Esophagus (tissue), 2 donors: Measurements from ENCODE around the gene ZFP3. TPM values are rescaled to one million over a fixed set of nuclear protein-coding genes. Genes with fewer than 3 reads are reported as not detected.
"Not testable (repeated sequence)": the region's sequence is repeated elsewhere in the genome, so short reads cannot be mapped to it uniquely, and the experiment has no call there.

Source experiments
- H3K27ac ChIP-seq, 2 donors: one replicate each; pipeline ENCODE4 v1.5.1; 2013; ENCODE audit warnings: low read depth in 2 of 2, mild to moderate bottlenecking in 2 of 2, inconsistent platforms in 1 of 2, low read length in 1 of 2, moderate library complexity in 1 of 2
- H3K27me3 ChIP-seq, 2 donors: one replicate each; pipeline ENCODE4 v1.6.1; 2013; ENCODE audit warnings: low read length in 2 of 2, control low read depth in 1 of 2, mild to moderate bottlenecking in 1 of 2; ENCODE audit not compliant: insufficient read depth in 2 of 2, control insufficient read depth in 1 of 2
- H3K36me3 ChIP-seq, 2 donors: one replicate each; pipeline ENCODE4 v1.6.1; 2013; ENCODE audit warnings: low read length in 1 of 2; ENCODE audit not compliant: control insufficient read depth in 2 of 2, insufficient read depth in 2 of 2
- H3K4me1 ChIP-seq, 2 donors: one replicate each; pipeline ENCODE4 v1.6.1; 2013; ENCODE audit warnings: low read length in 1 of 2; ENCODE audit not compliant: control insufficient read depth in 2 of 2, insufficient read depth in 2 of 2
- H3K4me3 ChIP-seq, 2 donors: one replicate each; pipeline ENCODE4 v1.5.1; 2013; ENCODE audit warnings: low read length in 2 of 2, mild to moderate bottlenecking in 2 of 2, low read depth in 1 of 2, moderate library complexity in 1 of 2
- H3K9me3 ChIP-seq, 2 donors: one replicate each; pipeline ENCODE4 v1.6.1; 2013; ENCODE audit warnings: mild to moderate bottlenecking in 2 of 2, low read depth in 1 of 2, low read length in 1 of 2, moderate library complexity in 1 of 2; ENCODE audit not compliant: control insufficient read depth in 2 of 2, insufficient read depth in 1 of 2
- WGBS, 2 donors: extraction: QIAGEN DNeasy Blood & Tissue Kit; methylation state at CpG; one replicate each; pipeline ENCODE4 v1.1.7; 2013; 5-methylcytosine and 5-hydroxymethylcytosine counted together
- polyA plus RNA-seq, 2 donors: library from polyadenylated mRNA; stranded (reverse); fragments of 200-250 nt; gene quantifications; one replicate each; pipeline ENCODE4 v1.2.3, GENCODE V29; 2013
- donor health status: healthy with polysubstance abuse.
- donor health status: Bipolar disorder and iron deficiency.

Gene ZFP3
- polyA plus RNA-seq, 2 donors = 1.5 to 1.8 TPM

- not testable (repeated sequence) for H3K4me3 ChIP-seq, H3K27ac ChIP-seq, H3K36me3 ChIP-seq, H3K4me1 ChIP-seq, H3K27me3 ChIP-seq, H3K9me3 ChIP-seq
- WGBS, 2 donors = 73 to 81% methylated on average over 8 of the region's 8 CpGs
These were observed 57.0 kb downstream of the ZFP3 start for GRCh38 chr17:5135131-5135712.

- Histone ChIP-seq H3K27me3 (no peaks in the 10 kb centered on the region), H3K36me3 (no peaks in the 10 kb centered on the region), H3K4me3 (no peak overlapping the region), H3K27ac (no peak overlapping the region), H3K9me3 (no peaks in the 10 kb centered on the region), H3K4me1 (no peaks in the 10 kb centered on the region)
- 81 to 88% methylated on average over 14 of the region's 14 CpGs for WGBS, 2 donors
These were observed 57.7 kb downstream of the ZFP3 start for GRCh38 chr17:5135726-5136579.

DNA sequence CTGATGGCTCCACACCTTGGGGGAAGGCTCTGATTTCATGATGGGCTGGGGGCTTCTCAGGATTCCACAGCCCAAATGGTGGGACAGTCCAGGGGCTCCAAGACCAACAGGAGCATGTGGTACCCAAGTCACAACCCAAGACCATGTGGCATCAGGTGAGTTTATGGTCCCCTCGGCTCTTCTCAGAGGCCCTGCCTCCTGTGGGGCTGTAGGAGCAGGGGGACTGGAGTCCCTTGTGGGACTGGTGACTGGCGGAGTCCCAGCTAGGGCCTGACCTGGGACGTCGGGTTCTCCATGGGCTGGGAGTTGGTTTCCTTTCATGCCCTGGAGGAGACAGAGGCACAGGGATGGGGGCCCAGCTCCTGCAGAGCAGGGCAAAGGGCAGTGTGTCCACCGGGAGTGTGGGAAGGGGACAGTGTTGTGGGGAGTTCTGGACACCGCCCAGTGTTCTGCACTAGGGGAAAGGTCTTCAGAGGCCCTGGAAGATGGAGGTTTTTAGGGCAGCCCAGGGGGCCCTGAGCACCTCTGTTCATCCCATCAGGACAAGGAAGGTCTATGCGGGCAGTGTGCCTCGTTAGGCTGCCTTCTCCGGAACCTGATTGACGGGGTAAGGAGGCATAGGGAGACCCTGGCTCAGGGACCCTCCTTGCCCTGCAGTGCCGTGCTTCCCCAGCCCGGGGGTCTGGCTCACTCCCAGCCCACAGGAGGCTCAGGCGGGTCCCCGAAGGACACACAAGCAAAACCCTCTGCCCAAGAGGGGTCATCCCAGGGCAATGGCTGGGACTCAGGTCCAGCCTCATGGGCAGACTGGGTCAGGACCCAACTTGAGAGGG lies 58.5 kb downstream of the ZFP3 start:
- not testable (repeated sequence) for H3K36me3 ChIP-seq, H3K27me3 ChIP-seq, H3K4me3 ChIP-seq, H3K27ac ChIP-seq, H3K9me3 ChIP-seq, H3K4me1 ChIP-seq
- 82 to 88% methylated on average over 14 of the region's 14 CpGs for WGBS, 2 donors

DNA sequence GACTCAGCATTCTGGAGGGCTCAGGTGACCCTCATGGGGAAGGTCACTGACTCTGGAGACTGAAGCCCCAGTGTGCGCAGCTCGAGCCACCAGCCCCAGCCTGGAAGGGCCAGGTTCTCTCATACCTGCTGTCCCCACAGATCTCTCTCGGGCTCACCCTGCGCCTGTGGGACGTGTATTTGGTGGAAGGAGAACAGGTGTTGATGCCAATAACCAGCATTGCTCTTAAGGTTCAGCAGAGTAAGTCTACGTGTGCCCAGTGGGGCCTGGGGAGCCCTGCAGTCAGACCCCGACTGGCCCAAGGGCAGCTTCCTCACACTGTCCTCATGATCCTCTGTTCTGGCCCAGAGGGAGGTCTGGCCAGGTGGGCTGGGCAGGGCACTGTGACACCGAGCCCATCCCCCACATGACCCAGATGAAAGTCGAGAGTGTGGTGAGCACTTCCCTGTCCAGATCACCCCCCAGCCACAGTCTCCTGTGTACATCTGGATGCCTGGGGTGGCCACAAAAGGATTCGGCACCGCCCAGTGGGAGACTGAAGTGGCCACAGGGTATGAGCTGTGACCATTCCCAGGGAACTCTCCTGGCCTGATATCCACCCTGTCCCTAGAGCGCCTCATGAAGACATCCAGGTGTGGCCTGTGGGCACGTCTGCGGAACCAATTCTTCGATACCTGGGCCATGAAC lies 59.4 kb downstream of the ZFP3 start:
- 82 to 86% methylated on average over 15 of the region's 15 CpGs for WGBS, 2 donors
- not testable (repeated sequence) for H3K27me3 ChIP-seq, H3K36me3 ChIP-seq, H3K9me3 ChIP-seq, H3K27ac ChIP-seq, H3K4me3 ChIP-seq, H3K4me1 ChIP-seq

- H3K9me3 ChIP-seq, H3K4me1 ChIP-seq, H3K4me3 ChIP-seq, H3K27me3 ChIP-seq, H3K36me3 ChIP-seq, H3K27ac ChIP-seq: not testable (repeated sequence)
- WGBS, 2 donors = 94% methylated on average over 8 to 9 of the region's 9 CpGs
These were observed 59.9 kb downstream of the ZFP3 start for GRCh38 chr17:5138198-5138544.

DNA sequence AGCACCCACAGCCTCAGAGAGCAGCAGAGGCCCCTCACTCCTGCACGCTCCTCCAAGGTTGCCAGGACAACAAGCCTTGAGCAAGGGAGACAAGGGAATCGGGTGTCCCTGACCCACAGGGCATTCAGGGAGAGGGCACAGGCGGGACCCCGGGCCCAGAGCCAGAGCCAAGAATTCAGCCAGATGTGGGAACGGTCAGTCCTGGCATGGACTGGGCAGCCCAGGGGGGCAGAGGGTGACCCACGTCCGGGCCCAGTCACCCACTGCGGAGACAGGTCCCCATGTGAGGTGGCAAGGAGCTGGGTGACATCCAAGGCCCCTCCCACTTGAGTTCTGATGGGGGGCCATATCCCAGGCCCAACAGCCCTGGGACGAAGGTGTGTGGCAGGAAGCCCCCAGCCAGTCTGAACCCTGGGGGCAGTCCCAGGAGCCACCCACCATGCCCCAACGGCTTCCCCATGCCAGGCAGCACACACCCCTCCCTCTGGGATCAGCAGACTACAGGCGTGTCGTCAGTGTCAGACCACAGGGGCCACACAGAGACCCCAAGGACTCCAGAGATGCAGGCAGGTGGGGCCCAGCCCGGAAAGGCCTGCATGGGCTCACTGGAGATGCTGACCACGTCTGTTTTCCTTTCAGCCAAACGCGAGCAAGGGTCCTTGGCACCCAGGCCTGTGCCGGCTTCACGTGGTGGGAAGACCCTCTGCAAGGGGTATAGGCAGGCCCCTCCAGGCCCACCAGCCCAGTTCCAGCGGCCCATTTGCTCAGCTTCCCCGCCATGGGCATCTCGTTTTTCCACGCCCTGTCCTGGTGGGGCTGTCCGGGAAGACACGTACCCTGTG lies 60.6 kb downstream of the ZFP3 start:
- WGBS, 2 donors = 87 to 90% methylated on average over 24 of the region's 24 CpGs
- H3K4me3 ChIP-seq = no peak overlapping the region

GRCh38 chr17:5139458-5139732 lies 61.1 kb downstream of the ZFP3 start:
- Histone ChIP-seq H3K27ac (no peak overlapping the region), H3K27me3 (no peaks in the 10 kb centered on the region), H3K4me1 (no peaks in the 10 kb centered on the region), H3K36me3 (no peaks in the 10 kb centered on the region), H3K9me3 (no peaks in the 10 kb centered on the region), H3K4me3 (no peak overlapping the region)
- 82 to 92% methylated on average over 5 of the region's 5 CpGs for WGBS, 2 donors

More for the DNA sequence above, 60.6 kb downstream of the ZFP3 start:
- H3K36me3 ChIP-seq = no peaks in the 10 kb centered on the region
- no peak overlapping the region for H3K27ac ChIP-seq
- no peaks in the 10 kb centered on the region for H3K27me3 ChIP-seq
- H3K9me3 ChIP-seq = no peaks in the 10 kb centered on the region
- no peaks in the 10 kb centered on the region for H3K4me1 ChIP-seq

DNA sequence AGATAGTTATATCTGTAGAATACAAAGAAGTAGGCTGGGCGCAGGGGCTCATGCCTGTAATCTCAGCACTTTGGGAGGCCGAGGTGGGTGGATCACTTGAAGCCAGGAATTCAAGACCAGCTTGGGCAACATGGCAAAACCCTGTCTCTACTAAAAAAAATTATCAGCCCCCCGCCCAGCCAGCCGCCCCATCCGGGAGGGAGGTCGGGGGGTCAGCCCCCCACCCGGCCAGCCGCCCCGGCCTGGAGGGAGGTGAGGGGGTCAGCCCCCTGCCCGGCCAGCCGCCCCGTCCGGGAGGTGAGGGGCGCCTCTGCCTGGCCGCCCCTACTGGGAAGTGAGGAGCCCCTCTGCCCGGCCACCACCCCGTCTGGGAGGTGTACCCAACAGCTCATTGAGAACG lies 64.6 kb downstream of the ZFP3 start:
- H3K27me3 ChIP-seq, H3K9me3 ChIP-seq, H3K36me3 ChIP-seq, H3K4me1 ChIP-seq, H3K27ac ChIP-seq, H3K4me3 ChIP-seq: not testable (repeated sequence)
- 90 to 94% methylated on average over 14 to 15 of the region's 18 CpGs for WGBS, 2 donors
